ENCODE data around the gene NKTR.

Gene NKTR

DNA sequence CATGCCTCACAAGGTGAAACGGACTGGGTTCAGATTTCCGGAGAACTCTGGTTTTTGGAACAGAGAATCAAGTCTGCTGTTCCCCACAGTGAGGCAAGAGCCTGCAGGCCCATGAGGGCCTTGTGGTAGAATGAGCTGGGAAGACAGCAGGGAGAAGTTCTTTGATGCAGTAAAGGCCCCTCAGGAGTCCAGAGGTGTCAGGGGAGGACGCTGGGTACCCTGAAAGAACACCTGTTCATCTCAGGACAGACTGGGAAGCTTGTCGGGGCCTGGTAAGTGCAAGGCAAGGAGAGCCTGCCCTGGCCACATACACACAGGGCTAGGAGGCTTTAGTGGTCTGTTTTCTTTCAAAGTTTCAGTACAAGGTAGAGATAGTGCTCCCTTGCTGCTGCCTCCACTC, 49.3 kb downstream of the NKTR start:
- no peak for DNase-seq (ENCODE audit: low spot score)

DNA sequence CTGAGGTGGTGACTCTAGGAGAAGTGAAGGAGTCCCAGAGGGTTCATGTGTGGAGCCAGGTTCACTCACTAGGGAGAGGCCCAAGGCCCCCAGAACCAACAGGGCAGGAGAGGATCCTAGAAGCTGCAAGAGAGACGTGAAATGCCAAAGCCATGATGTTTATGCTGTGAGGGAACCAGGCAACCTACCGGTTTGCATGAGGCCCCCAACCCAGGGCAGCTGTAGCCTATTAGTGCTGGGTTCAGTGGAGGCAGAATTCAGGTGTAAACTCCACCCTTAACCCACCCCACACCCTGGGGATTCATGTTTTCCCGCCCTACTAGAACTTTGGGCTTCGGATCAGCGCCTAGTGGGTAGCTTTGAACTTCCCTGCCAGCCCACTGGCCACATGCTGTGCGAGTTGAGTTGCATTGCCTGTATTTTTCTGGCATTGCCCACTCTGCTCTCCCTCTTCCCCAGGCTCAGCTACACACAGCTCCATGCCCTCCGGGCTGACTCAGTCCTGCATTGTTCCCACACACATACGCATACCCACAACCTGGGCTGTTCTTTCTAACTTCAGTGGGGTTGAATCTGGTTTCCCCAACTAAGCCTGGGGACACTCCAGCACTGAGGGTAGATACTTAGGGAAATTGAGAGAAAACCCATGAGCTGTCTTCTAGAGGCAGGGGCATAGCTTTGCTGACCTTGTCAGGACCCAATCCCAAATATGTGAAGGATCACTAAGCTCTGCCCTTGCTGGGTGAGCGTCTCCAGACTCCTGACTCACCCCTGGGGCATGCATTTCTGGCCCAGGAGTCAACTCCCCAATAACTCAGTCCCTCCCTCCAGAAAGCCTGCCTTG, 51.0 kb downstream of the NKTR start:
- no peak for DNase-seq (ENCODE audit: low spot score)

GRCh38 chr3:42652251-42652610, 51.7 kb downstream of the NKTR start:
- DNase-seq (ENCODE audit: low spot score) = no peak

DNA sequence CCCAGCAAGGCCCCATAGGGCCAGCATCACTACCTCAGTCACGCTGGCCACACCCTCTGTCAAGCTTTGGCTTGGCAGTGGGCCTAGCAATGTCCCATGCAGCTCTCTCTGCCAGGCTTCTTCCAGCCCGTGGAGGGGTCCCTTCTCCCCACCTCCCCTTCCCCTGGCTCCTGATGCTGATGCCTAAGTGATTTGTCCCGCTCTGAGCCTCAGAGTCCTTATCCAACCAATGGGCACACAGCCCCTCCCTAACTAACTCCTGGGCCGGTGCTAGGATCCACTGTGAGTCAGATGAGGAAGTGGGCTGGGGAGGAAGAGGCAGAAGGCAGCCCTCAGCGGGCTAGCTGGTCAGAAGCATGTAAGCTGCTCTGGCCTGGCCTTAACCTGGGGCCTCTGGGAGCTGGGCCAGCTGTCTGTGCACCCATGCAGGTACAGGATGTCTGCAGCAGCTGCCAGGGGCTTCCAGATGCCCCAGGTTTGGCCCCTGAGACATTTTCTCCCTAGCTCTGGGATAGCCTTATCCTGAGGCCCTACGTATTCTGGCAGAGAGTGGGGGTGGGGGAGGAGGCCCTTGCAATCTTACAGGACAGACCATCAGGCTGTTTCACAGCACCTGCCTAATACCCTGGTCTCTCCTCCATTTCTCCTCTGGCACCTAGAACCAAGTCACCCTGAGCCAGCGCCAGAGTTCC, 52.3 kb downstream of the NKTR start:
- no peak for DNase-seq (ENCODE audit: low spot score)

DNA sequence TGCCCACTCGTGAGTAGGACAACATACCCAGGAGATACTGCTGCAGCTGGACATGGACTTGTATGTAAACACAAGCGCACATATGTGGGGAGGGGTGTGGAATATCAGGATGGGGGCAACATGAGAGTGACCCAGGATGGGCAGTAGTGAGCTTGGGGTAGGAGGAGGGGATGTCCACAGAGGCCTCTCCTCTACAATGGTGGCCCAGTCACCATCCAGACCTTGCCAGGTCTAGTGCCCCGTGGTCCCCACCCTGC, 52.7 kb downstream of the NKTR start:
- no peak for DNase-seq (ENCODE audit: low spot score)

- DNase-seq (ENCODE audit: low spot score) = no peak
Observed at GRCh38 chr3:42653560-42654330, 53.3 kb downstream of the NKTR start, which contains the start of gene ZBTB47. ZBTB47 (plus strand) TSS chr3:42653697; CDS start chr3:42658356, 4,659 bp downstream.

DNA sequence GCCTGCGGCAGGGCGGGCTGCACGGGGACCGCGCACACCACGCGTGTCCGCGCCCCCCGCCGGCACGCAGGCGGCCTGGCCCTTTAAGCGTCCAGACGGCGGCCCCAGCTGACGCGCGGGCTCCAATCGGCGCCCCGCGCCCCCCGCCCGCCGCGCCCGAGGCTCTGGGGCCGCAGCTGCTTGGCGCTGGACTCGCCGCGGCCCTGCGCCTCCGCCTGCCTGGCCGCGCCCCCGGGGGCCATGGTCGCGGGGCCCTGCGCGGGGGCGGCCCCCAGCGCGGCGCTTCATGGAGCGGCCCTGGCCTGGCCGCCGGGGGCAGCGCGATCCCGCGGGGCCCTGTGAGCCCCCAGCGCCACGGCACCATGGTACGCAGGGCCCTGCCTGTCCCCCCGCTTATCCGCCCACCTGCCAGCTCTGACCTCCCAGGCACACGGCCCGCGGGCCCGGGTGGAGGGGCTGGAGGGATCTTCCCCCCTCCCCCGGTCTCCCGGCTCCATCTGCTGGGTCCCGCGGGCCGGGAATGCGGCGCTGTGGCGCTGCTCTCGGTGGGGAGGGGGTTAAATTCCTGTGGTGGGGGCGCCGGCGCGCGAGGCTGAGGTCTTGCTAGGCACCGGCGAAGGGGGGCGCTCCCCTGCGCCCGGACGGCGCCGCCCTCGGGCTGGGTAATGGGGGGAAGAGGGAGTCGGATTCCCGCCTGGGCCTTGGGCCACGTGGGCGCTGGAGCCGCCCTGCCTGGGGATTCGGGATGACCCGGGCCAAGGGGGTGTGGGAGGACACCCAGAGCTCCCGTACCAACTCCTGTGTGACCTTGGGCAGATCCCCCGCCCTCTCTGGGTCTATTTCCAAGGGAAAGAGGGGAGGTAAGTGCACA, 54.1 kb downstream of the NKTR start:
- DNase-seq (ENCODE audit: low spot score) = no peak

GRCh38 chr3:42655331-42655888, 54.9 kb downstream of the NKTR start:
- DNase-seq (ENCODE audit: low spot score) = no peak

GRCh38 chr3:42655980-42656679, 55.6 kb downstream of the NKTR start:
- no peak for DNase-seq (ENCODE audit: low spot score)

DNA sequence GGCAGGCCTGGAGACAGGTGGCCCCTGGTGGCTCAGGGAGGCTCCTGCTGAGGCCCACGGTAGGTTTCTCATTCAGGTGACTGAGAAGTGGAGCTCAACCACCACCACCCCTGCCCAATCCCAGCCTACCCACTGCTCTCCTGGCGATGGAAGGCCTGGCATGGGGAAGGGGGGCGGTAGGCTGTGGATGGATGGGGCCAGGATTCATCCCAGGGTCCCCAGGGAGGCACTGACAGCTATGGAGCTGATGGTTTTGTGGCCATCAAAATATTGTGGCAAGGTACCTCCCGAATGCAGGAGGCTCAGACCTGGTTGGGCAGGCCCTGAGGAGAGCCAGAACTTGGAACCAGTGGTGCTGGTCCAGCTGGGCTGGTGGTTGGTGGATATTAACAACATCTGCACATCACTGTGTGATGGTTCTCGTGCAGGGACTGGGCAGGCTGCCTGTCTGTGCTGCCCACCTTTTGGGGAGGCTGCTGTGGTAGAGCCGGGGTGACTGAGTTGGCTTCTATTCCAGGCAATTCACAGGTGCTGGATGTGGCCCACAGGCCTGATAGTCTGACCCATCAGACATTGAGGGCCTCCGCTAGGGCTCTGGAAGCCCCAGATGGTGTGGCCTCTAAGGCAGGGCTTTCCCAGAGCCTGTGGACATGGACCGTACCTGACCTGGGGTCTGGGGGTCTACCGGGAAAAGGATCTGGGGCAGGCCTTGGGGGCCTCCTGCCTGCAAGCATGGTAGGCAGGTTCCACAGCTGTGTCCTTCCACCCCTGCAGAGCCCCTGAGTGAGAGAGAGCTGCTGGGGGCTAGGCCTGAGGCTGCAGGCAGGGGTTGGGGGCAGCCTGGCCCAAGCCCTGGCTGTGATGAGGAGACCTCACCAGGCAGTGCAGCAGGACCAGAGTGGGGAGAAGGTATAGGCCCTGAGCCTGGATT, 56.5 kb downstream of the NKTR start:
- no peak for DNase-seq (ENCODE audit: low spot score)

GRCh38 chr3:42657675-42658074, 57.2 kb downstream of the NKTR start:
- DNase-seq (ENCODE audit: low spot score) = no peak

- no peak for DNase-seq (ENCODE audit: low spot score)
Observed at GRCh38 chr3:42658091-42658770, 57.7 kb downstream of the NKTR start.

DNA sequence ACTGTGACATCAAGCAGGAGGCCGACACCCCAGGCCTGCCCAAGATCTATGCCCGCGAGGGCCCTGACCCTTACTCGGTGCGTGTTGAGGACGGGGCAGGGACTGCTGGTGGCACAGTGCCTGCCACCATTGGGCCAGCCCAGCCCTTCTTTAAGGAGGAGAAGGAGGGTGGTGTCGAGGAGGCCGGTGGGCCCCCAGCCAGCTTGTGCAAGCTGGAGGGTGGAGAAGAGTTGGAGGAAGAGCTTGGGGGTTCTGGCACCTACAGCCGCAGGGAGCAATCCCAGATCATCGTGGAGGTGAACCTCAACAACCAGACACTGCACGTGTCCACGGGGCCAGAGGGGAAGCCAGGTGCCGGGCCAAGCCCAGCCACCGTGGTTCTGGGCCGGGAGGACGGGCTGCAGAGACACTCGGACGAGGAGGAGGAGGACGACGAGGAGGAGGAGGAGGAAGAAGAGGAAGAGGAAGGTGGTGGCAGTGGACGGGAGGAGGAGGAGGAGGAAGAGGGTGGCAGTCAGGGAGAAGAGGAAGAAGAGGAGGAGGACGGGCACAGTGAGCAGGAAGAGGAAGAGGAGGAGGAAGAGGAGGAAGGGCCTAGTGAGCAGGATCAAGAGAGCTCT, 58.4 kb downstream of the NKTR start:
- no peak for DNase-seq (ENCODE audit: low spot score)

DNA sequence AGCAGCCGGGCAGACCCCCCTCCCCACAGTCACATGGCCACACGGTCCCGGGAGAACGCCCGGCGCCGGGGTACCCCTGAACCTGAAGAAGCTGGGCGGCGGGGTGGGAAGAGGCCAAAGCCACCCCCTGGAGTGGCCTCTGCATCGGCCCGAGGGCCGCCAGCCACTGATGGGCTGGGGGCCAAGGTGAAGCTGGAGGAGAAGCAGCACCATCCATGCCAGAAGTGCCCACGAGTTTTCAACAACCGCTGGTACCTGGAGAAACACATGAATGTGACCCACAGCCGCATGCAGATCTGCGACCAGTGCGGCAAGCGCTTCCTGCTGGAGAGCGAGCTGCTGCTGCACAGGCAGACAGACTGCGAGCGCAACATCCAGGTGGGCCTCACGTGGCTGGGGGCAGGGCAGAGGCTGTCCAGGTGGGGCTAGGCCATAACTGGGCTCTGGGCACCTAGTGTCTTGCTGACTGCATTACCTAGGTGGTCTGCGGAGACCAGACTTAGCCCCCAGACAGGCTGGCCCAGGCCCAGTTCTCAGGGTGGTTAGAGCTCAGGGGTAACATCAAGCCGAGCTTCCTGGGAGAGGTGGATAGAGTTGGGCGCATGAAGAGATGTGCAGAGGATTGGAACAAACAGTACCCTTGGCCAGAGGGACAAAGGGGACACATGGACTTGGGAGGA, 59.1 kb downstream of the NKTR start:
- no peak for DNase-seq (ENCODE audit: low spot score)

- no peak for DNase-seq (ENCODE audit: low spot score)
Observed at GRCh38 chr3:42660131-42660715, 59.7 kb downstream of the NKTR start.

GRCh38 chr3:42660898-42661297, 60.4 kb downstream of the NKTR start:
- no peak for DNase-seq (ENCODE audit: low spot score)

- no peak for DNase-seq (ENCODE audit: low spot score)
Observed at GRCh38 chr3:42661593-42662022, 61.1 kb downstream of the NKTR start.
